ENCODE measurements around the gene CHTOP. TPM values are rescaled to one million over a fixed set of nuclear protein-coding genes. Genes with fewer than 3 reads are reported as not detected.

CHTOP gene
- total and polyA plus RNA-seq, 2 experiments from 2014 or later, result 78.0 to 104 TPM

GRCh38 chr1:153682730-153683129 lies 48.9 kb downstream of the CHTOP start:
- Histone ChIP-seq H3K4me3 (no peak overlapping the region), H3K27ac (no peak overlapping the region), H3K27me3 (peaks cover 40% of the 10 kb centered on the region), H3K9me3 (ENCODE audit: low read depth) (no peaks in the 10 kb centered on the region), H3K36me3 (no peaks in the 10 kb centered on the region), H3K4me1 (ENCODE audit: low read depth) (peaks cover 2% of the 10 kb centered on the region)
- no peak for TF ChIP-seq CTCF (IDR thresholded peaks at IDR 0.05; ENCODE audit: low read depth, low read length)
- DNase-seq (ENCODE audit: low read depth in 1 of 2, low spot score in 1 of 2), result no peak

- H3K27me3 ChIP-seq, result peaks cover 29% of the 10 kb centered on the region
- no peaks in the 10 kb centered on the region for H3K4me1 ChIP-seq (ENCODE audit: low read depth)
- peak in 1 of 2 donors; percentile 55 for DNase-seq (ENCODE audit: low read depth in 1 of 2, low spot score in 1 of 2)
- TF ChIP-seq CTCF (IDR thresholded peaks at IDR 0.05; ENCODE audit: low read depth, low read length), result no peak
- no peak overlapping the region for H3K27ac ChIP-seq
- H3K9me3 ChIP-seq (ENCODE audit: low read depth), result no peaks in the 10 kb centered on the region
- no peak overlapping the region for H3K4me3 ChIP-seq
- H3K36me3 ChIP-seq, result no peaks in the 10 kb centered on the region
These were observed 50.0 kb downstream of the CHTOP start for GRCh38 chr1:153683854-153684253.

GRCh38 chr1:153684892-153685291 lies 51.0 kb downstream of the CHTOP start:
- H3K27me3 ChIP-seq, result peaks cover 18% of the 10 kb centered on the region
- H3K4me1 ChIP-seq (ENCODE audit: low read depth), result no peaks in the 10 kb centered on the region
- no peaks in the 10 kb centered on the region for H3K9me3 ChIP-seq (ENCODE audit: low read depth)
- H3K27ac ChIP-seq, result no peak overlapping the region
- no peaks in the 10 kb centered on the region for H3K36me3 ChIP-seq
- TF ChIP-seq CTCF (IDR thresholded peaks at IDR 0.05; ENCODE audit: low read depth, low read length), result no peak
- no peak overlapping the region for H3K4me3 ChIP-seq
- DNase-seq (ENCODE audit: low read depth in 1 of 2, low spot score in 1 of 2), result no peak

GRCh38 chr1:153685544-153686340 lies 51.9 kb downstream of the CHTOP start:
- no peak for TF ChIP-seq CTCF (IDR thresholded peaks at IDR 0.05; ENCODE audit: low read depth, low read length)
- H3K36me3 ChIP-seq, result no peaks in the 10 kb centered on the region
- no peaks in the 10 kb centered on the region for H3K4me1 ChIP-seq (ENCODE audit: low read depth)
- H3K27ac ChIP-seq, result no peak overlapping the region
- H3K4me3 ChIP-seq, result no peak overlapping the region
- DNase-seq (ENCODE audit: low read depth in 1 of 2, low spot score in 1 of 2), result no peak
- no peaks in the 10 kb centered on the region for H3K9me3 ChIP-seq (ENCODE audit: low read depth)
- H3K27me3 ChIP-seq, result peaks cover 10% of the 10 kb centered on the region

- no peaks in the 10 kb centered on the region for H3K4me1 ChIP-seq (ENCODE audit: low read depth)
- no peaks in the 10 kb centered on the region for H3K9me3 ChIP-seq (ENCODE audit: low read depth)
- no peak overlapping the region for H3K4me3 ChIP-seq
- no peaks in the 10 kb centered on the region for H3K27me3 ChIP-seq
- TF ChIP-seq CTCF (IDR thresholded peaks at IDR 0.05; ENCODE audit: low read depth, low read length), result no peak
- H3K36me3 ChIP-seq, result no peaks in the 10 kb centered on the region
- no peak for DNase-seq (ENCODE audit: low read depth in 1 of 2, low spot score in 1 of 2)
- no peak overlapping the region for H3K27ac ChIP-seq
These were observed 53.7 kb downstream of the CHTOP start for GRCh38 chr1:153687346-153688125.

All from cardiac muscle cell (in vitro differentiated cells and primary cell).